ENCODE data around the gene CASP2. TPM values are rescaled to one million over a fixed set of nuclear protein-coding genes. Genes with fewer than 3 reads are reported as not detected.

CASP2 gene
- total RNA-seq, 1 experiment from 2014 or later: 62.0 TPM

DNA sequence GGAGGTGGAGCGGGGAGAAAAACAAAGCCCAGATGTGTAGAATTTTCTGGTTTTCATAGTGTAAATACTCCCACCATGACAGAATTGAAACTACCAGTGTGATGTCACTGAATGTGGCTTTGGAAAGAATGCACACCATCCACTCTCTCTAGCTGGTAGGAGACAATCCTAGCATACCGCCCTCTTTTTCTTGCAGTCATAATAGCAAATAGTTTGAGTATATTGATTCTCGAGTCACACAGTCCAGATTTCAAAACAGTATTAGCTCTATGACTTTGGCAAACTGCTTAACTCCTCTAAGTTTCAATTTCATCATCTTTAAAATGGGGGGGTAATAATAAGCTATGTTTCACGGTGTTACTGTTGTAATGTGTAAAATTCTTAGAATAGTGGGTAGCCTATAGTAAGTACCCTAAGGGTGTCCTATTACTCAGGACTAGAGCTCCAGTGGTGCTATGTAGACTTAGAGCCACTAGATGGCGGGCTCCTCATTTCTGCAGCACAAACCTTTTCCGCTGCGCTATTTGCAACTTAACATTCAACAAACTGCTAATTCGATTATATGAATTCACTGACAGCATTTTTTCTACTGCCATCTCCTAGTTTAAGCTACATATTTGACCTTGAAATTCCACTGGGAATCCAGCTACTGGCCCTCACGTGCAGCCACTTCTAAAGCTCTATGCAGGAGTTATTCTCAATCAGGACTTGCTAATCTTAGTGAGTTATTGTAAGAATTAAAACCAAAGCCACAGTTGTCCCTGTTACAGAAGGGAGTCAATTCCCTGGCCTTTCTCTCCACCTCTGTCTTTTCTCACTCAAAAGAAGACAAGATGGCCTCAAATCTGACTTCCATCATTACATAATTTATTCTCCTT is 47.6 kb upstream of the CASP2 start:
- intact Hi-C loops (cut with micrococcal nuclease; ENCODE audit: unreplicated experiment): loop anchor here (1.0 to 2.0 kb wide), 8 partner anchors 9 to 176 kb away; partner anchors contain the start of genes CASP2, EPHA1 and ZYX
- H3K27me3 Mint-ChIP-seq (ENCODE audit: insufficient read depth, unreplicated experiment): peaks cover 9% of the 10 kb centered on the region
- Histone ChIP-seq H3K36me3 (ENCODE audit: control insufficient read depth, insufficient read depth, low read length) (no peaks in the 10 kb centered on the region), H3K9me3 (no peaks in the 10 kb centered on the region; the same call in 1 of the 2 replicates), H3K27me3 (replicated peaks; ENCODE audit: control insufficient read depth, insufficient read depth, low read length) (no peaks in the 10 kb centered on the region), H3K4me3 (ENCODE audit: low read depth, low read length) (no peak overlapping the region), H3K4me1 (peaks cover 22% of the 10 kb centered on the region)
- ChIA-PET POLR2A (interaction anchor here (0.8 to 1.0 kb wide), 3 partner anchors 23 to 140 kb away, joined by 3 read pairs; partner anchors contain the start of gene CASP2), CTCF (interaction anchor here (0.5 to 1.6 kb wide), 22 partner anchors 9 to 1308 kb away, joined by 3 to 30 read pairs (median 5); partner anchors contain the start of genes CASP2, EPHA1 and GSTK1)
- H3K36me3 Mint-ChIP-seq (ENCODE audit: insufficient read depth, unreplicated experiment): no peaks in the 10 kb centered on the region
- TF ChIP-seq CTCF (IDR thresholded peaks at IDR 0.05; ENCODE audit: insufficient read depth in 1 of 2, low read depth in 1 of 2, low read length in 1 of 2, severe bottlenecking in 1 of 2, unreplicated experiment in 1 of 2): peak; percentile 86 to 91
- peaks cover 13% of the 10 kb centered on the region for H3K4me1 Mint-ChIP-seq (ENCODE audit: low read depth, unreplicated experiment)
- peak; percentile 74 to 77 for DNase-seq
- no peak overlapping the region for H3K27ac Mint-ChIP-seq (ENCODE audit: unreplicated experiment)
- H3K4me3 Mint-ChIP-seq (ENCODE audit: unreplicated experiment): no peak overlapping the region
- H3K9me3 Mint-ChIP-seq (ENCODE audit: unreplicated experiment): peaks cover 20% of the 10 kb centered on the region
- no TSS peak for BruUV-seq (replicated peaks)

GRCh38 chr7:143242306-143242705 is 45.8 kb upstream of the CASP2 start:
- H3K27ac Mint-ChIP-seq (ENCODE audit: unreplicated experiment): no peak overlapping the region

More at GRCh38 chr7:143242306-143242705, 45.8 kb upstream of the CASP2 start:
- intact Hi-C loops (cut with micrococcal nuclease; ENCODE audit: unreplicated experiment): no loop called here
- H3K4me1 ChIP-seq: peaks cover 22% of the 10 kb centered on the region
- no peak for TF ChIP-seq CTCF (IDR thresholded peaks at IDR 0.05; ENCODE audit: insufficient read depth in 1 of 2, low read depth in 1 of 2, low read length in 1 of 2, severe bottlenecking in 1 of 2, unreplicated experiment in 1 of 2)
- H3K27me3 Mint-ChIP-seq (ENCODE audit: insufficient read depth, unreplicated experiment): no peaks in the 10 kb centered on the region
- peaks cover 16% of the 10 kb centered on the region for H3K4me1 Mint-ChIP-seq (ENCODE audit: low read depth, unreplicated experiment)
- peaks cover 2% of the 10 kb centered on the region for H3K9me3 Mint-ChIP-seq (ENCODE audit: unreplicated experiment)
- no peaks in the 10 kb centered on the region for H3K36me3 Mint-ChIP-seq (ENCODE audit: insufficient read depth, unreplicated experiment)
- DNase-seq: no peak
- no peaks in the 10 kb centered on the region for H3K9me3 ChIP-seq
- BruUV-seq (replicated peaks): no TSS peak
- H3K4me3 Mint-ChIP-seq (ENCODE audit: unreplicated experiment): no peak overlapping the region
- ChIA-PET POLR2A (interaction anchor here (1.7 kb wide), 1 partner anchor 21 kb away, joined by 9 read pairs; the partner anchor contains the start of gene GSTK1), CTCF (interaction anchor here (0.5 to 2.2 kb wide), 4 partner anchors 21 to 166 kb away, joined by 3 to 7 read pairs (median 3); partner anchors contain the start of genes CASP2, EPHA1 and GSTK1)
- no peaks in the 10 kb centered on the region for H3K36me3 ChIP-seq (ENCODE audit: control insufficient read depth, insufficient read depth, low read length)
- no peak overlapping the region for H3K4me3 ChIP-seq (ENCODE audit: low read depth, low read length)
- H3K27me3 ChIP-seq (replicated peaks; ENCODE audit: control insufficient read depth, insufficient read depth, low read length): no peaks in the 10 kb centered on the region

All from Caco-2 (cell line).